A673 (cell line): ENCODE measurements around the gene ISM1. TPM values are rescaled to one million over a fixed set of nuclear protein-coding genes. Genes with fewer than 3 reads are reported as not detected.

Experiments used
- BruUV-seq: library from RNA; stranded (reverse); fragments of 400-500 nt; replicated peaks from 2 replicates; lab custom pipeline; 2021; lab: Mats Ljungman, UMichigan
- CTCF ChIA-PET: fragments of 300-600 bp; sonication (Branson Sonifier 250); formaldehyde crosslinking; loops from one replicate; lab custom pipeline; 2022; ENCODE audit warnings: antibody characterized with exemption; lab: Charles Lee
- POLR2A ChIA-PET: fragments of 300-600 bp; sonication (Branson Sonifier 250); formaldehyde crosslinking; loops from one replicate; lab custom pipeline; 2022; ENCODE audit warnings: antibody characterized with exemption; ENCODE audit not compliant: low non-redundant PET; lab: Charles Lee
- DNase-seq: peaks from one replicate; pipeline ENCODE4 v3.0.0-alpha.2; 2015; ENCODE audit warnings: low spot score
- H3K27ac ChIP-seq: fragments of 200-600 bp; sonication (generic); 2 replicates; pipeline ENCODE4 v1.5.1; 2016; ENCODE audit warnings: mixed run types, low read depth, mild to moderate bottlenecking, mixed read lengths, antibody characterized with exemption, low read length; ENCODE audit not compliant: poor library complexity, severe bottlenecking
- H3K27me3 ChIP-seq: fragments of 200-600 bp; sonication (generic); replicated peaks from 2 replicates; pipeline ENCODE4 v1.6.1; 2017; ENCODE audit warnings: mixed run types, low read depth, mild to moderate bottlenecking, mixed read lengths, antibody characterized with exemption, low read length; ENCODE audit not compliant: insufficient read depth, poor library complexity
- H3K36me3 ChIP-seq: fragments of 200-600 bp; sonication (generic); 2 replicates; pipeline ENCODE4 v1.6.1; 2016; ENCODE audit warnings: mixed run types, mild to moderate bottlenecking, mixed read lengths, antibody characterized with exemption, low read length; ENCODE audit not compliant: insufficient read depth, poor library complexity, severe bottlenecking
- H3K4me1 ChIP-seq: fragments of 200-600 bp; sonication (generic); 2 replicates; pipeline ENCODE4 v1.6.1; 2017; ENCODE audit warnings: mixed run types, mild to moderate bottlenecking, mixed read lengths, antibody characterized with exemption, low read length; ENCODE audit not compliant: insufficient read depth, poor library complexity, severe bottlenecking
- H3K4me3 ChIP-seq: fragments of 200-600 bp; sonication (generic); 2 replicates; pipeline ENCODE4 v1.5.1; 2016; ENCODE audit warnings: low read depth, mixed run types, mild to moderate bottlenecking, mixed read lengths, low read length; ENCODE audit not compliant: poor library complexity, severe bottlenecking
- H3K9me3 ChIP-seq: fragments of 200-600 bp; sonication (generic); 2 replicates; pipeline ENCODE4 v1.6.1; 2016; ENCODE audit warnings: mixed run types, low read depth, mild to moderate bottlenecking, mixed read lengths, antibody characterized with exemption, low read length; ENCODE audit not compliant: poor library complexity, severe bottlenecking
- CTCF ChIP-seq: fragments of 300-800, 200-600 bp; sonication (generic); conservative IDR thresholded peaks from 2 replicates; pipeline ENCODE4 v1.5.1; 2017; ENCODE audit warnings: low read depth, mild to moderate bottlenecking, antibody characterized with exemption, low read length, moderate library complexity, mixed read lengths
- EZH2 ChIP-seq: fragments of 200-600 bp; sonication (generic); IDR thresholded peaks from 2 replicates; pipeline ENCODE4 v1.6.1; 2017; ENCODE audit warnings: borderline replicate concordance, low read depth, mild to moderate bottlenecking, mixed read lengths, antibody characterized with exemption, low read length; ENCODE audit not compliant: poor library complexity, severe bottlenecking
- intact Hi-C: fragments of 100-400 bp; cut with micrococcal nuclease; formaldehyde crosslinking; loops from one replicate; pipeline ENCODE4 v1.10.0; 2022; ENCODE audit not compliant: unreplicated experiment
- total RNA-seq: library from RNA; stranded (reverse); gene quantifications from 2 replicates; pipeline ENCODE4 v1.2.3, GENCODE V29; 2021

The ISM1 gene
- total RNA-seq, 1 experiment from 2014 or later: 0.11 TPM

GRCh38 chr20:13207016-13207415 lies 14.1 kb upstream of the ISM1 start:
- intact Hi-C loops: no loop called here
- H3K27ac ChIP-seq: no peak overlapping the region
- no TSS peak for BruUV-seq
- H3K36me3 ChIP-seq: no peaks in the 10 kb centered on the region
- H3K4me3 ChIP-seq: no peak overlapping the region
- no peaks in the 10 kb centered on the region for H3K27me3 ChIP-seq
- no peak for DNase-seq
- no peaks in the 10 kb centered on the region for H3K4me1 ChIP-seq
- TF ChIP-seq CTCF (no peak), EZH2 (no peak)
- H3K9me3 ChIP-seq: no peaks in the 10 kb centered on the region
- ChIA-PET POLR2A (no interaction called here), CTCF (no interaction called here)

GRCh38 chr20:13211956-13212618 lies 9.0 kb upstream of the ISM1 start:
- DNase-seq: no peak
- ChIA-PET POLR2A (no interaction called here), CTCF (no interaction called here)
- Histone ChIP-seq H3K4me3 (no peak overlapping the region), H3K9me3 (no peaks in the 10 kb centered on the region), H3K27me3 (peaks cover 45% of the 10 kb centered on the region), H3K36me3 (no peaks in the 10 kb centered on the region), H3K4me1 (no peaks in the 10 kb centered on the region), H3K27ac (no peak overlapping the region)
- BruUV-seq: no TSS peak
- TF ChIP-seq EZH2: no peak
- no peak for TF ChIP-seq CTCF
- intact Hi-C loops: no loop called here

- Histone ChIP-seq H3K9me3 (no peaks in the 10 kb centered on the region), H3K4me1 (no peaks in the 10 kb centered on the region), H3K27me3 (peaks cover 51% of the 10 kb centered on the region), H3K36me3 (no peaks in the 10 kb centered on the region), H3K4me3 (no peak overlapping the region), H3K27ac (no peak overlapping the region)
- intact Hi-C loops: no loop called here
- no peak for TF ChIP-seq EZH2
- TF ChIP-seq CTCF: no peak
- CTCF ChIA-PET: no interaction called here
- no TSS peak for BruUV-seq
- DNase-seq: no peak
- POLR2A ChIA-PET: no interaction called here
Measured at GRCh38 chr20:13212750-13213149, 8.3 kb upstream of the ISM1 start.
